Measurements from ENCODE around the gene COMMD1.

DNA sequence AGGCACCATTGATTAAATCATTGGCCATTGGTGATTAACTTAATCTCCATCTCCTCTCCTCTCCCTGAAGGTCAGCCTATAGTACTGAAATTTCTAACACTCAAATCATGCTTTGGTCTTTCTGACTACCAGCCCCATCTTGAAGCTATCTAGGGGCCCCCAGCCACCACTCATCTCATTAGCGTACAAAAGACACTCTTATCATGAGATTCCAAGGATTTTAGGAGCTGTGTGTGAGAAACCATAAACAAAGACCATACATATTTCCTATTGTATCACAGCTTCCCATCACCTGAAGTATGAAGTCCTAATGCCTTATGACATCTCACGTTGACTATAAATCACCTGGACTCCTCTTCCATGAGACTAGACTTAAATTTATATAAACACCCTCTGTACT is 196.4 kb downstream of the COMMD1 start:
- TF ChIP-seq RARB (CRISPR knock-in tag; IDR thresholded peaks at IDR 0.05) = no peak
- TF ChIP-seq, protein P1, sequence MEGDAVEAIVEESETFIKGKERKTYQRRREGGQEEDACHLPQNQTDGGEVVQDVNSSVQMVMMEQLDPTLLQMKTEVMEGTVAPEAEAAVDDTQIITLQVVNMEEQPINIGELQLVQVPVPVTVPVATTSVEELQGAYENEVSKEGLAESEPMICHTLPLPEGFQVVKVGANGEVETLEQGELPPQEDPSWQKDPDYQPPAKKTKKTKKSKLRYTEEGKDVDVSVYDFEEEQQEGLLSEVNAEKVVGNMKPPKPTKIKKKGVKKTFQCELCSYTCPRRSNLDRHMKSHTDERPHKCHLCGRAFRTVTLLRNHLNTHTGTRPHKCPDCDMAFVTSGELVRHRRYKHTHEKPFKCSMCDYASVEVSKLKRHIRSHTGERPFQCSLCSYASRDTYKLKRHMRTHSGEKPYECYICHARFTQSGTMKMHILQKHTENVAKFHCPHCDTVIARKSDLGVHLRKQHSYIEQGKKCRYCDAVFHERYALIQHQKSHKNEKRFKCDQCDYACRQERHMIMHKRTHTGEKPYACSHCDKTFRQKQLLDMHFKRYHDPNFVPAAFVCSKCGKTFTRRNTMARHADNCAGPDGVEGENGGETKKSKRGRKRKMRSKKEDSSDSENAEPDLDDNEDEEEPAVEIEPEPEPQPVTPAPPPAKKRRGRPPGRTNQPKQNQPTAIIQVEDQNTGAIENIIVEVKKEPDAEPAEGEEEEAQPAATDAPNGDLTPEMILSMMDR (IDR thresholded peaks at IDR 0.05) = no peak
- TF ChIP-seq, protein P2, sequence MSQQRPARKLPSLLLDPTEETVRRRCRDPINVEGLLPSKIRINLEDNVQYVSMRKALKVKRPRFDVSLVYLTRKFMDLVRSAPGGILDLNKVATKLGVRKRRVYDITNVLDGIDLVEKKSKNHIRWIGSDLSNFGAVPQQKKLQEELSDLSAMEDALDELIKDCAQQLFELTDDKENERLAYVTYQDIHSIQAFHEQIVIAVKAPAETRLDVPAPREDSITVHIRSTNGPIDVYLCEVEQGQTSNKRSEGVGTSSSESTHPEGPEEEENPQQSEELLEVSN (IDR thresholded peaks at IDR 0.05; ENCODE audit: borderline replicate concordance, low read depth) = no peak
- TF ChIP-seq MYC (IDR thresholded peaks at IDR 0.05; ENCODE audit: borderline replicate concordance, low read length) = no peak
- TF ChIP-seq ESRRA (IDR thresholded peaks at IDR 0.05; ENCODE audit: borderline replicate concordance, low read length) = no peak
